Bronchial epithelial cell (primary cell): Measurements from ENCODE around the gene KMT2E. TPM values are rescaled to one million over a fixed set of nuclear protein-coding genes. Genes with fewer than 3 reads are reported as not detected.

Experiments used
- DNase-seq: peaks from one replicate; pipeline ENCODE4 v3.0.0-alpha.2; 2010; ENCODE audit warnings: low read depth
- FAIRE-seq: peaks from 2 replicates; lab custom pipeline; 2011; peaks lifted over from hg19 to GRCh38; lab: Jason Lieb, UNC
- H3K27me3 ChIP-seq: 2 replicates; pipeline ENCODE4 v1.5.1; 2011; ENCODE audit warnings: low read length; ENCODE audit not compliant: control insufficient read depth, insufficient read depth
- H3K36me3 ChIP-seq: 2 replicates; pipeline ENCODE4 v1.5.1; 2011; ENCODE audit warnings: low read length; ENCODE audit not compliant: control insufficient read depth, insufficient read depth
- H3K4me3 ChIP-seq: 2 replicates; pipeline ENCODE4 v1.5.1; 2011; ENCODE audit warnings: mild to moderate bottlenecking, low read depth, low read length, control low read depth
- CTCF ChIP-seq: IDR thresholded peaks from 2 replicates; pipeline ENCODE4 v1.5.1; 2011; ENCODE audit warnings: mild to moderate bottlenecking, moderate library complexity, low read length, control low read depth, inconsistent platforms; ENCODE audit not compliant: insufficient read depth, severe bottlenecking
- total RNA-seq: library from RNA; depleted of rRNA; stranded (reverse); fragments of >200 nt; gene quantifications from 2 replicates; pipeline ENCODE4 v1.2.1, GENCODE V29; 2014

KMT2E gene
- total RNA-seq, 1 donor from 2014 or later = 79.8 TPM

GRCh38 chr7:105161366-105161765, 147.4 kb downstream of the KMT2E start:
- Histone ChIP-seq H3K36me3 (peaks cover 5% of the 10 kb centered on the region), H3K27me3 (no peaks in the 10 kb centered on the region), H3K4me3 (no peak overlapping the region)
- FAIRE-seq (no peak), DNase-seq (no peak)
- TF ChIP-seq CTCF = no peak
